CD4-positive, alpha-beta T cell (primary cell): ENCODE data around the gene IKZF1. TPM values are rescaled to one million over a fixed set of nuclear protein-coding genes. Genes with fewer than 3 reads are reported as not detected.

Source experiments
- ATAC-seq: fragments of 200-7000 bp; cut with Tn5 transposase; one replicate; pipeline ENCODE4 v1.10.0; 2022; ENCODE audit warnings: mild to moderate bottlenecking; ENCODE audit not compliant: poor library complexity
- CTCF ChIA-PET: fragments of 350-600 bp; sonication (Branson Sonifier 250); formaldehyde crosslinking; loops from one replicate; lab custom pipeline; 2021; ENCODE audit warnings: antibody characterized with exemption, inconsistent platforms; lab: Charles Lee
- POLR2A ChIA-PET: fragments of 350-600 bp; sonication (Branson Sonifier 250); formaldehyde crosslinking; loops from one replicate; lab custom pipeline; 2021; ENCODE audit warnings: antibody characterized with exemption, inconsistent platforms; lab: Charles Lee
- DNase-seq, 14 experiments: peaks; one replicate each; pipeline ENCODE4 v3.0.0-alpha.2; 2013 to 2020; ENCODE audit warnings: mixed read lengths in 2 of 14
- H3K27ac ChIP-seq, 2 donors: one replicate each; pipeline versions ENCODE4 v1.5.1 to v1.7.0; 2013; ENCODE audit warnings: low read length in 2 of 2, low read depth in 1 of 2, mild to moderate bottlenecking in 1 of 2
- H3K27me3 ChIP-seq, 2 experiments: 1 replicate in 1 of 2; 2 replicates in 1 of 2; pipeline versions ENCODE4 v1.6.1 to v1.7.0; 2013; ENCODE audit warnings: low read length in 2 of 2, control low read depth in 1 of 2, mild to moderate bottlenecking in 1 of 2, moderate library complexity in 1 of 2; ENCODE audit not compliant: insufficient read depth in 2 of 2, control insufficient read depth in 1 of 2
- H3K36me3 ChIP-seq: one replicate; pipeline ENCODE4 v1.6.1; 2013; ENCODE audit warnings: low read length, control low read depth; ENCODE audit not compliant: insufficient read depth
- H3K4me1 ChIP-seq: one replicate; pipeline ENCODE4 v1.6.1; 2013; ENCODE audit warnings: low read length, control low read depth; ENCODE audit not compliant: insufficient read depth
- H3K4me3 ChIP-seq: one replicate; pipeline ENCODE4 v1.5.1; 2013; ENCODE audit warnings: mild to moderate bottlenecking, low read length, moderate library complexity
- H3K9me3 ChIP-seq, 2 experiments: 1 replicate in 1 of 2; 2 replicates in 1 of 2; pipeline versions ENCODE4 v1.6.1 to v1.7.0; 2013; ENCODE audit warnings: low read length in 2 of 2, mild to moderate bottlenecking in 2 of 2, control low read depth in 1 of 2, moderate library complexity in 1 of 2; ENCODE audit not compliant: control insufficient read depth in 1 of 2, insufficient read depth in 1 of 2
- H3K27ac Mint-ChIP-seq: one replicate; pipeline ENCODE4 v1.8.0; 2020; ENCODE audit warnings: mixed read lengths
- H3K27me3 Mint-ChIP-seq: one replicate; pipeline ENCODE4 v1.8.0; 2021; ENCODE audit warnings: mixed read lengths
- H3K36me3 Mint-ChIP-seq: one replicate; pipeline ENCODE4 v1.8.0; 2021; ENCODE audit warnings: low read depth, mixed read lengths
- H3K4me1 Mint-ChIP-seq: one replicate; pipeline ENCODE4 v1.8.0; 2021; ENCODE audit warnings: low read depth, mixed read lengths
- H3K4me3 Mint-ChIP-seq: one replicate; pipeline ENCODE4 v1.8.0; 2020; ENCODE audit warnings: mild to moderate bottlenecking, mixed read lengths
- H3K9me3 Mint-ChIP-seq: one replicate; pipeline ENCODE4 v1.8.0; 2020; ENCODE audit warnings: mixed read lengths
- intact Hi-C, 2 experiments: fragments of 100-400 bp; cut with DNase I in 1 of 2; cut with micrococcal nuclease in 1 of 2; formaldehyde crosslinking; loops; one replicate each; pipeline versions ENCODE4 v1.15.1 to v1.9.0; 2023 to 2025; cut with DNase I, micrococcal nuclease
- total RNA-seq, 174 experiments: library from RNA in 2 of 174; stranded (reverse) in 2 of 174; gene quantifications; one replicate each; pipeline ENCODE4 v1.2.3 and lab custom pipeline; 2021 to 2026
- TF ChIP-seq, protein P1 (sequence below): fragments of 200-600 bp; IDR thresholded peaks from one replicate; pipeline ENCODE4 v1.8.0; 2022; ENCODE audit warnings: antibody characterized with exemption, mild to moderate bottlenecking

The IKZF1 gene
- total RNA-seq, 2 experiments from 2014 or later = 297 to 300 TPM

DNA sequence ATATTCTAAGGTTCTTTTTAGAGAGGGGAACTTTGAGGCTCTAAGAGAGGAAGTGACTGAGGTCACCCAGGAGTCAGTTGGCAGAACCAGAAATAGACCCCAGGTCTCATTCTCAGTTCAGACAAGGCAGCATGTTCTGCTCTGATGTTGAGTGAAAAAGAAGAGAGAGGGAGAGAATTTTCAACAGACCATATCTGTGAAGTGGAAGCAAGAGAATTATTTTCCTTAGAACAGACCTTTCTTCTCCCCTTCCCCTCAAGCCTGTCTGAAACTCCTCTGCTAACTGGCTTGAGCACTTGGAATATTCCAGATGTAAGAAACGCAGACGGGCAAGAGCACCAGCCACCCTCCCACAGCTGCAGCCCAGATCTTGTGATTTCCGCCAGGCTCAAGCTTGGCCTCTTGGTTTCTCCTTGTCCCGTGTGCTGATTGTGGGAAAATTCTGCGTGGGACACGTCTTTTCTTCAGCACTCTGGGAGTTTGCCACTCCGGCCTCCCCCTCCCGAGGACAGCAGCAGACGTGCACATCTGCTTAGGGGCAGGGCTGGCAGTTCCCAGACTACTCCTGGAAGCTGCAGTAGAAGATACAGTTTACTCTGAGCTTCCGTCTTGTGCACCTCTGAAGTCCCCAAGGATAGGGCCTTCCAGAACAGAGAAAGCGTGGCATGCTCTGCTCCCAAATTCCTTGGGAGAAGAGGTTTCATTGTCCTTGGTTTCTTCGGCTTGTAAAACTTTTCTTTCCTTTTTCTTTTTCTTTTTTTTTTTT, 22.7 kb upstream of the IKZF1 start:
- no peaks in the 10 kb centered on the region for H3K27me3 ChIP-seq
- peak overlapping the region in 1 of 2 donors; percentile 52 for H3K27ac ChIP-seq
- ChIA-PET POLR2A (interaction anchor here (0.6 to 2.8 kb wide), 9 partner anchors 8 to 76 kb away, joined by 3 to 14 read pairs (median 3); partner anchors contain the start of gene IKZF1), CTCF (interaction anchor here (0.9 kb wide), 2 partner anchors 9 to 30 kb away, joined by 3 read pairs; no protein-coding TSS in a partner anchor)
- intact Hi-C loops = loop anchor here in 1 of 2 experiments (2.0 kb wide), 2 partner anchors 15 to 23 kb away; partner anchors contain the start of gene IKZF1
- no peaks in the 10 kb centered on the region for H3K9me3 Mint-ChIP-seq
- H3K4me3 Mint-ChIP-seq = peak overlapping the region; percentile 77
- H3K27me3 Mint-ChIP-seq = no peaks in the 10 kb centered on the region
- peak in 2 of 14 experiments; percentile 34 to 44 for DNase-seq
- no peaks in the 10 kb centered on the region for H3K36me3 ChIP-seq
- H3K4me3 ChIP-seq = peak overlapping the region; percentile 1
- H3K36me3 Mint-ChIP-seq = no peaks in the 10 kb centered on the region
- TF ChIP-seq, protein P1, sequence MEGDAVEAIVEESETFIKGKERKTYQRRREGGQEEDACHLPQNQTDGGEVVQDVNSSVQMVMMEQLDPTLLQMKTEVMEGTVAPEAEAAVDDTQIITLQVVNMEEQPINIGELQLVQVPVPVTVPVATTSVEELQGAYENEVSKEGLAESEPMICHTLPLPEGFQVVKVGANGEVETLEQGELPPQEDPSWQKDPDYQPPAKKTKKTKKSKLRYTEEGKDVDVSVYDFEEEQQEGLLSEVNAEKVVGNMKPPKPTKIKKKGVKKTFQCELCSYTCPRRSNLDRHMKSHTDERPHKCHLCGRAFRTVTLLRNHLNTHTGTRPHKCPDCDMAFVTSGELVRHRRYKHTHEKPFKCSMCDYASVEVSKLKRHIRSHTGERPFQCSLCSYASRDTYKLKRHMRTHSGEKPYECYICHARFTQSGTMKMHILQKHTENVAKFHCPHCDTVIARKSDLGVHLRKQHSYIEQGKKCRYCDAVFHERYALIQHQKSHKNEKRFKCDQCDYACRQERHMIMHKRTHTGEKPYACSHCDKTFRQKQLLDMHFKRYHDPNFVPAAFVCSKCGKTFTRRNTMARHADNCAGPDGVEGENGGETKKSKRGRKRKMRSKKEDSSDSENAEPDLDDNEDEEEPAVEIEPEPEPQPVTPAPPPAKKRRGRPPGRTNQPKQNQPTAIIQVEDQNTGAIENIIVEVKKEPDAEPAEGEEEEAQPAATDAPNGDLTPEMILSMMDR = no peak
- H3K4me1 ChIP-seq = peaks cover 30% of the 10 kb centered on the region
- H3K9me3 ChIP-seq = no peaks in the 10 kb centered on the region
- peak overlapping the region; percentile 70 for H3K27ac Mint-ChIP-seq
- peak; percentile 62 for ATAC-seq
- peaks cover 76% of the 10 kb centered on the region for H3K4me1 Mint-ChIP-seq

DNA sequence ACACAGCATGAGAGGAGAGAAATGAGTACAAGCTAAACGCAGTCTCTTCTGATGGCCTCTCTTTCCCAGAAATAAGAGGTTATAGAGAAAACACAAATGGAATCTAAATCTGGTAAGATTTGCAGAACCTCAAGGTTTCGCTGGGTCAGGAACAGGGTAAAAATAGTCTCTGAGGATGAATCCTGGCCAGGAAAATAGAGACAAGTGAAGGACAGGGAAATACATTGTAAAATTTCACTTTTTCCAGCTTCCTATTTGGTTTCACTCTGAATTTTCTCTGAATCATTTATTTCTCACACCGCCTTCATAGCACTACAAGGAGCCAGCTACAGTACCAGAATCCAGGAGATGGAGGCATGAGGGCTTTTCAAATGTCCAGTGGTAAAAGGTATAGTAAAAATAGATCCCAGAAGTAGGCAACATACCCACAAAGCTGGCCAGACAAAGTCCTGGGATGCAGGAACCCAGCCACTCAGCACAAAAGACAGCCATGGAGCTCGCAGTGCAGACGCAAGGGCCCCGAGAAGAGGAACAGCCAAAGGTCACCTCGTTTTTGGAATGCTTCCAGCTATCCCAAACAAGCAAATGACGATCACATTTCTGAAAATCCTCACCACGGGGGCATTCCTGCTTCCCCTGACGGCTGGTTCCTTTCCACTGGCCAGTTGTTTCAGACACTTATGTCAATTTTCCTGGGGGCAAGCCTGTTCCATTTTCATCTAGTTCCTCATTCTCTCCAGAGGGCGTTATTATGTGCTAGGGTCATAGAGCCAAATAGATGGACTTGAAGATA, 21.5 kb upstream of the IKZF1 start:
- peaks cover 69% of the 10 kb centered on the region for H3K4me1 Mint-ChIP-seq
- no peak overlapping the region for H3K4me3 Mint-ChIP-seq
- H3K27me3 Mint-ChIP-seq = no peaks in the 10 kb centered on the region
- peak overlapping the region; percentile 70 for H3K27ac Mint-ChIP-seq
- no peak overlapping the region for H3K27ac ChIP-seq
- TF ChIP-seq, protein P1 = no peak
- CTCF ChIA-PET = interaction anchor here (0.9 to 2.0 kb wide), 4 partner anchors 10 to 78 kb away, joined by 3 to 7 read pairs (median 4); no protein-coding TSS in a partner anchor
- DNase-seq (no peak), ATAC-seq (no peak)
- H3K27me3 ChIP-seq = no peaks in the 10 kb centered on the region
- no peaks in the 10 kb centered on the region for H3K9me3 Mint-ChIP-seq
- no peaks in the 10 kb centered on the region for H3K36me3 Mint-ChIP-seq
- peaks cover 30% of the 10 kb centered on the region for H3K4me1 ChIP-seq
- intact Hi-C loops = no loop called here
- no peaks in the 10 kb centered on the region for H3K9me3 ChIP-seq
- H3K36me3 ChIP-seq = no peaks in the 10 kb centered on the region
- POLR2A ChIA-PET = interaction anchor here (0.6 to 2.8 kb wide), 9 partner anchors 9 to 77 kb away, joined by 3 to 14 read pairs (median 3); partner anchors contain the start of gene IKZF1
- H3K4me3 ChIP-seq = no peak overlapping the region

DNA sequence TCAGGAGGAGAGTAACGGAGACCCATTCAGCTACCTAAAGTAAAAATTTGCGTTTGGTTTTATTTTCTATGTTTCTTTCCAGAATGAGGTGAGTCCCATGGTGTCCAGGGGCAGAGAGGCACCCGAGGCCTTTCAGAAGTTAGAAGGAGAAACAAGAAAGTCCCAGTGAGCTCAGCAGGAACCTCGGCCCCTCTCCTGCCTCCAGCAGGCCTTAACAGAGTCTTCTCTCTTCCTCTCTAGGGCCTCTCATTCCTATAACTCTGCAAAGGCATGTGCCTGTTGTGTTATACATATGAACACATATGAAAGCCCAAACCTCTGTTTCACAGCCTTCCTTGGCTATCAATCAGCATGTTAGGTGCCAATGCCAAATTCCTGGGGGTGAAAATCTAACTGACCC, 20.8 kb upstream of the IKZF1 start:
- Histone ChIP-seq H3K9me3 (no peaks in the 10 kb centered on the region), H3K4me1 (peaks cover 30% of the 10 kb centered on the region), H3K27ac (no peak overlapping the region), H3K36me3 (no peaks in the 10 kb centered on the region), H3K27me3 (no peaks in the 10 kb centered on the region), H3K4me3 (no peak overlapping the region)
- H3K9me3 Mint-ChIP-seq = no peaks in the 10 kb centered on the region
- ChIA-PET CTCF (interaction anchor here (1.2 to 2.0 kb wide), 3 partner anchors 9 to 79 kb away, joined by 3 to 7 read pairs (median 4); no protein-coding TSS in a partner anchor), POLR2A (interaction anchor here (0.8 to 2.8 kb wide), 6 partner anchors 12 to 78 kb away, joined by 3 to 14 read pairs (median 5); partner anchors contain the start of gene IKZF1)
- H3K27me3 Mint-ChIP-seq = no peaks in the 10 kb centered on the region
- intact Hi-C loops = no loop called here
- peak overlapping the region; percentile 31 for H3K27ac Mint-ChIP-seq
- peaks cover 68% of the 10 kb centered on the region for H3K4me1 Mint-ChIP-seq
- TF ChIP-seq, protein P1 = no peak
- H3K36me3 Mint-ChIP-seq = no peaks in the 10 kb centered on the region
- ATAC-seq (no peak), DNase-seq (no peak)
- no peak overlapping the region for H3K4me3 Mint-ChIP-seq
